Stimulated activated CD8-positive, alpha-beta memory T cell treated with anti-CD3 and anti-CD28 coated beads, Interleukin-15, amount 100 ng/mL, for 24 hours (primary cell): ENCODE data around the gene CFAP61.

ENCODE experiments used
- DNase-seq: peaks from one replicate; pipeline ENCODE4 v3.0.0-alpha.2; 2020; ENCODE audit warnings: low read depth

Gene CFAP61

DNA sequence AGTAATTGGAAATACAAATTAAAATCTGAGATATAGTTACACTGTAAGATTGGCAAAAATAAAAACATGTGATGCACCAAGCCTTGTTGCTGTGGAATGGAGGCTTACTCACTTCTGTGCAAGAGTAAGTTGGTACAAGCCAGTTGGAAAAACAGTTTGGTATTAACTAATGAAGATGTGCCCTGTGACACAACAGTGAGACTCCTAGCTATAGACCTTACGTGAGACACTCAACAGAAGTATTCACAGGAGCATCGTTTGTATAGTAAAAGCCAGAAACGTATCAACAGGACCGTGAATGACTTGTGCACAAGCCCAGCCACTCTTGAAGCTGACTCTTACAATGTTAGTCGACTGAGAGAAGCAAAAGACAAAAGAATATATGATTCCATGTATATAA is 20.5 kb upstream of the CFAP61 start:
- no peak for DNase-seq

DNA sequence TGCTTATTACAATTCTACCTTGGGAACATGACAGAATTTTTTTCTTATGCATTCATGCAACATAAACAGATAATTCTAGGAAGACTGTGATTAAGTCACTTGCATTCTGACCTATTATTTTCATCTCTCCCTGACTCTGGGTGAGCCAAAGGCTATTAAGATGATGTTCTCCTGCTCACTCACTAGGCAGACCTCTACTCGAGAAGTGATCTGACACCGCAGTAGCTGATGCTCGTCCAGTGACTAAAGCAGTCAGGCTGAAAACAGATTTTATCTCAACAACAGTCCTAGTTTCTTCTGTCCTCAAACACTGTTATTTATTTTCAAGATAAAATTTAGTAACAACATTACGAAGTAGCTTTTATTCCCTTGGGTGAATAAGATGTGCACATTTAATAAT is 17.8 kb upstream of the CFAP61 start:
- no peak for DNase-seq

DNA sequence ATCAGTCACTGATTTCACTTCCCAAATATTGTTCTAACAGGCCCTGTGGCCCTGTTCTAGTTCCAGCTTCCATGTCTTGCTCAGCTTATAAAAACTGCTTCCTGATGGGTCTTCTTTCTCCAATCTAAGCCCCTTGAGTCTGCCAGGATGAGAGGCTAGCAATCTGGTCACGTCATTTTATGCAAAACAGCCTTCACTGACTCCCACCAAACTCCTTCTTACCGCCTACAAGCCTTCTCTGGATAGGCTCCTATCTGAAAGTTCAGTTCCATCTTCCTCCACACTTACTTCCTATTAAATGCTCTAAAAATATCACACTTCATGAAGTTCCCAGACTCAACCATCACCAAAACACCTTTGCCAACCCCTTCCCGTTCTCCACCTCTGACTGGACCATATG is 15.6 kb upstream of the CFAP61 start:
- no peak for DNase-seq

DNA sequence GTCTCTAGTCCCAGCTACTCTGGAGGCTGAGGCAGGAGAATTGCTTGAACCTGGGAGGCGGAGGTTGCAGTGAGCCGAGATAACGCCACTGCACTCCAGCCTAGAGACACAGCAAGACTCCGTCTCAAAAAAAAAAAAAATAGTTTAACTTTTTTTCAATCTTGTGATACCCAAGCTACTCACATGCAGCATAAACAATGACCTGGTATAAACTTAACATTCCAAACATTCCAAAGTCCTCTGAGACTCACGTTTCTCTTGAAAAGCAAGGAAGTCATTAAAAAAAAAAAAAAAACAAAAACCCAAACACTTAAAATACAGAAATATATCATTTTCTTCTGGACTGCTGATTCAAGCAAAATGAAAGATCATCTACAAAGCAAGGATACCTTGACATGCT is 14.4 kb upstream of the CFAP61 start:
- DNase-seq: no peak

DNA sequence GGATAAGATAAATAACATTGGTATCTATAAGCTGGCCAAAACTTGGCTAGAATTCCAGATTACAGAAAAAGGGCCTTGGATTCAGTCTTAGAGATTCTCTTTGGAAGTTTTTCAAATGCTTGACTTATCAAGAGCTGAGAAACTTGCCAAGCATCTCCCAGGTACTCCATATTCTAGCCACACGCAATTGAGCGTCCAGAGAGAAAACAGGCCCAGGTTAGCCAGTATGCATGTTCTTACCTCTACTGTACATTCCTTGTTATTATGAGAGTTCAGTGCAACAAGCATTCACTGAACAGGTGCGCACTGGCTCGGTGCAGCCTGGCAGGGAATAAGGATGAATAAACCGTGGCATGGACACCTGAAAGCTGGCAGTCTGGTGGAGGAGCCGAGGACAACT is 13.7 kb upstream of the CFAP61 start:
- DNase-seq: no peak

DNA sequence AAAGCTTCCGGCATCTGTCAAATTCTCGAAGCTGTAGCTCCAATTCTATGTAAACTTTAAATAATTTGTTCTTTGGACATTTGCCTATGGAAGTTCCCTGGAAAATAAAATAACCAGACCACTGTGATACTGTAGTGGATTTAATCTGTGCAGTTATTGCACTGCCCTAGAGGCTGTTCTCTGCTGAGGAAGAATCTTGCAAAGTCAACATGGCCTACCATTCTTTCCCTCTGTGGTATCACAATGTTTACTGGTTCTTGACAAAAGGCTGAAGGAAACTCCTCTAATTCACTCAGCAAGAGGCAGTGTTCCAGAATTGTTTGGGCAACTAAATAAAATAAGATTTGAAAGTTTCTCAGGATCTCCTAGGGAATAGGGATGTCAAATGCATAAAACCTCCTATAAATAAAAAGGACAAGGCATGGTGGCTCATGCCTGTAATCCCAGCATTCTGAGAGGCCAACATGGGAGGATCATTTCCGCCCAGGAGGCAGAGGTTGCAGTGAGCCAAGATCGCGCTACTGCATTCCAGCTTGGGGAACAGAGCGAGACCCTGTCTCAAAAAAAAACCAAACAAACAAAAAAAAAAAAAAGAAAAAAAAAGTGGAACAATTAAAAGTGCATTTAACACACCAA is 12.5 kb upstream of the CFAP61 start:
- no peak for DNase-seq

DNA sequence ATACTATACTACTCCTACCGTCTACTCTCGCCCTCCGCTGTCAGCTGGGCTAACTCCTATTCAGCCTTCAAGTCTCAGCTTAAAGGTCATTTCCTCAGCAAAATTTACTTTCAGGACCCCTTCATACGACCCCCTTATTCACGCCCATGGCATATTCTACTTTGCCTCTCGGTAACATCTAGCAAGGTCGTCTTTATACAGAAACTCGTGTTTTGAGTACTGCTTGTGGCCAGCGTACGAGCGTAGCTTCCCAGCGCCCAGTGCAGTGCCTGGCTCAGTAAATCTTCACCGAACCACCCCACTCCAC is 612 bp upstream of the CFAP61 start:
- no peak for DNase-seq

DNA sequence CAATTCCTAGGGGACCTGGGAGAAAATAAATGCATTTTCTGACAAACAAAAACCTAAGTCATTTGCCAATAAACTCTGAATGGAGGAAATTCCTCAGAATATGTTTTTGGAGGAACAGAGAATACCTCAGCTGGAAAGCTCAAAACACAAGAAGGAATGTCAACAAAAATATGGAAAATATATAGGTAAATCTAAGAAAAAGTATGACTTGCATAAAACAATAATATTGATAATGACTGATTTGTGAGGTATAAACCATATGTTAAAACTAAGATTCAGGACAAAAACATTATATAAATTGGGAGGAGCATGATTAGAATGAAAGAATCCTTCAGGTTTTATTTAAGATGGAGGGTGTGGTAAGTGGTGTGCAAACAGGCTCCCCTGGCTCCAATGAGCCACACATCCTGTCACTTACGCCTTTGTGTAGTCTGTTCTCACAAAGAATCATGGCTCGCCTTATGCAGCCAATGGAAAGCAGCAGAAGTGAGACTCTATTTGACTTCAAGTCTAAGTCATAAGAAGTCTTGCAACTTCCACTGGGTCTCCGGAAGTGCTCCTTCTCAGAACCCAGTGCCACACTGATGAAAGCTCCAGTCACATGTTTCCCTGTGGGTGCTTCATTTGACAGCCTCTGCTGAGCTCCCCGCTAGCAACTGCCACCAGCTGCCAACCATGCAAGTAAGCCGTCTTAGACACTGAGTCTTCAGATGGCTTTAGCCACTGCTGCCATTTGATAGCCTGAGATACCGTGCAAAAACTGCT is 8.1 kb downstream of the CFAP61 start:
- DNase-seq: no peak

DNA sequence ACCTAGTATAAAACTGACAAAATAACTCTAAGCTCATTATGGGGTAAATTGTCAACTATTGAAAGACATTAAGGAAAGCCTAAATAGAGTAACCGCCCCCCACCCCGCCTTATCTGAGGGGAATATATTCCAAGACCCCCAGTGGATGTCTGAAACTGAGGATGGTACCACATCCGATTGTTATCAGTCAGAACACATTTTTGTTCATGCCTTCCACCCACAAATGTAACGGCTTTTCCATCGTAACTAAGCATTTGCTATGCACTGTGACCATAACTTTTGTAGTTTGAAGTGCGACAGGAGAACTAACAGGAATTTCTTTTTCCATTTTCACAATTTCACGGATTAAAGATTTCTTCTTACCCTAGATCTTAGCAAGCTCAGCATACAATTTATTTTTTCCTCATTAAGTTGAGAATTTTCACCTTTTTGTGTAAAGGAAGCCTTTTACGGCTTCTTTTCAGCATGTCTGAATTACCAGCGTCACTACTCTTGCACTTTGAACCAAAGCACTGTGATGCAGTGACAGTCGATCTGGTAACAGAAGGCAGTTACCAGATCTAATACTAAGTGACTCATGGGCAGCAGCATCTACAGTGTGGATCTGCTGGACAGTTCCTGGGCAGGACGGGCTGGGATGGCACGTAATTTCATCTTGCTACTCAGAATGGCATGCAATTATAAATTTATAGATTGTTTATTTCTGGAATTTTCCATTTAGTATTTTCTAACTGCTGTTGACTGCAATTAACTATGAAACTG is 11.8 kb downstream of the CFAP61 start:
- no peak for DNase-seq

DNA sequence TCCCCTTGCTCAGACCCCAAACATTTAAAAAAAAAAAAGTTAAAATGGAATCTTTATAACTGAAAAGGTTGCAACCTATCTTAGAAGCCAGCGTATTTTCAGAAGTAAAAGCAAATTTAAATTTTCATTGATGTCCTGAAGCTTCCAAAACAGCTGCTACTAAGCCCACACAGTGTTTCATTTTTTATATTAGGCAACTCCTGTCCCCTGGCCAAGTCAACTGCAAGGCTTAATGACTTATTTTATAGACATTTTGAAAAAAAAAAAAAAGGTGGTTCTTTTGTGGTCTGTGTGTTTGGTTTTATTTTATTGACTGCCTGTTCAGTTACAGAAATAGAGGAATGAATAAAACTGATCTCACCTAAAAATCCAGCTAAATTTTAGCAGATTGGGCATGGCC is 13.0 kb downstream of the CFAP61 start:
- DNase-seq: no peak

DNA sequence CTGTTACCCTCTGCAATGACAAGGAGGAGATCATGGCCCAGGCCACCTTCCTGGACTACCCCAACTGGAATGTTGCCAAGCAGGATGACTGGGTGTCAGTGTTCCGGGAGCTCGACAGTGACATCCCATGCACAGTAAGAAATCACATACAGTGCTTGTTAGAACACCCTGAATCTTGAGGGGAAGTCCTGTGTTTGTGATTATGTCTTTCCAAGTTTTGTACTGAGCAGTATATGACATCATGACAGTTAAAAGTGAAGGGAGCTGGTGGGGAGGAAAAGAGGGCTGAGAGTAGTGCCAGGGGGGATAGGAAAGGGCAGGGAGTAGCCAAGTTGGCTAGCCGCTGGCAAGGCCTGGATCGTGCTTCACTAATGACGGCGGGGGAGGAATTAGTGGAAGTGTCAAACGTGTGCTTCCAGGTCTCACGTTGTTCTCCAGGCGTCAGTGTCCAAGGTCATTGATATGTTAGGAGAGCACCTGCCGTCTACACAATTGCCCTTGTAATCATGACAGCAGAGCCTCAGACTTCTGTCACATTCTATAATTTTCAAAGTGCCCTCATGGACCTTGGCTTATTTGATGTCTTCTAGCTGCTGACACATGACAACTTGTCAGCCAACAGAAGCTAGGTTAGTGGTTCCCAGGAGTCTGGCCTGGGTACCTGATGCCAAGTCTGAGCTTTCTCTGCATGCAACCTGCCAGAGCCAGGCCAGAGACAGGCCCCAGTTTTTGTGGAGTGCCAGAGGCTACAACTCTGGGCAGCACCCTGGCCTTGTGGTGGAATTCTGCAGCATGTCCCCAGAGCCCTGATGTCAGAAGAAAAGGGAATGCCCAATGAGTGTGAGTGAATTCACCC is 18.8 kb downstream of the CFAP61 start:
- no peak for DNase-seq

DNA sequence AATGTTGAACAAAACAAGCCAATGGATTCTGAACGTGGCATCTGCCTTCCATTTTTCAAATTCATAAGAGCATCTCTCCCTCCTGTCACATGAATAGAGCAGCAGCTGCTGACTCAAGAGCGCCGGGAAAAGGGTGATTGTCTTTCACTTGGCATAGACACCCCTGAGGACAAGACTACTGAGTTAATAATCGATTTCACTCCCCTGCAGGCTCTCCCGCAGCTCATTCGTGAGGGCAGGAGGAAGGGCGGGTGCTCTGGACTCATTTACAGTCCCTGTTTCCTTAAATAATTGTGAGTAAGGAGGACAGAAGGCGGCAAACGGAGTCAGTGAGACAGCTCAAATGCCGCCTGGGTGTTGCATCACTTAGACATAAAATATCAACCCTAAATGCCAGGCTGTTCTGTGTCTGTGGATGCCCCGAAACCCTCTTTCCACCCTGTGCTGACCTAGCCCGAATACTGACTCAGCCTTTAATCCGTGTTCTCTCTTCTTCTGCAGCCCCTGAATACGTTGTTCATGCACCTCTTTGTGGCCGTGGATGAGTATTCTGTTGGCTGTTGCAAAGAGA is 21.6 kb downstream of the CFAP61 start:
- no peak for DNase-seq

DNA sequence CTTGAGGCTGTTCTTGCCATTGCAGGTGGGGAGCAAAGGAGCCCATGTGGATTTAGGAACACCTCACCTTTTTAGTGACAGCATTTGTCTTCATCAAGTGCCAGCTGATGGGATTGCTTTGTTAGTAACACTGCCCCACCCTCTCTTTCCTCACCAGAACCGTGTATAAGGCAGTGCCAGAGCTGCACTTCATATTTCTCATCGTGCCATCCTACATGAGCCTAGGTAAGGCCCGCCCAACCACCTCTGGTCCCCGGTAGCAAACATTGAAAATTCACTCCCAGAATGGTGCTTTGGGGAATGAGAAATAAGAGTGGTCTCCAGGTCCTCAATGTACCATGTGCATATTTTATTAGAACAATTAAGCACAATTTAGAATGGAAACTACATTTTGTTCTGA is 22.7 kb downstream of the CFAP61 start:
- DNase-seq: no peak

DNA sequence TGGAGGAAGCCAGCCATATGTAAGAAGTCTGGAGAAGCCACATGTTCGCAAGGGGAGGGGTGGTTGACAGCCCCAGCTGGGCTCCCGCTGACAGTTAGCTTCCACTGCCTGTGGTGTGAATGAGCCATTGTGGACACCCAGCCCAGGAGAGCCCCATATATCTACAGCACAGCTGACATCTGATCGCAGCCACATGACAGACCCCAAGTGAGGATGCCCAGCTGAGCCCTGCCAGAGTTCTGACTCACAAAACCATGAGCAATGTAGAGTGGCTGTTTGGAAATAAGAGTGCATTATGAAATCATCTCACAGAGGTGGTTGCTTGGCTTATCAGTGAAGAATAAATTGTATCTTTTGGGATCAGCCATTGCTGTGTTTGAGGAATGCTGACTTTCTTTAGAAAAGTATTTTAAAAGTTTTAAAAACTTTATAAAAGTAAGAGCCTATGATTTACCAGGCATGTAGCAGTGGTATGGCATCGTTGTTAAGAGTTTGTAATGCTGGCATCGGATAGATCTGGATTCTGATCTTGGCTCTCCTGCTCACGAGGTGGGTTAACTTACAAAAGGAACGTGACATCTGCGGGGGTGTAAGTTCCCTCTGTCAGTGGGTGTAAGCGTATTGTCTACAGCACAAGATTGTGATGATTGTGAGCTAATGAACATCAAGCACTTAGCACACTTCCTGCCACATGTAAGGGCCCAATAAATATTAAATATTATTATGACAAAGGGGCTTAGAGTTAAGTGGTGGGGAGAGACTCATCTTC is 24.1 kb downstream of the CFAP61 start:
- no peak for DNase-seq

DNA sequence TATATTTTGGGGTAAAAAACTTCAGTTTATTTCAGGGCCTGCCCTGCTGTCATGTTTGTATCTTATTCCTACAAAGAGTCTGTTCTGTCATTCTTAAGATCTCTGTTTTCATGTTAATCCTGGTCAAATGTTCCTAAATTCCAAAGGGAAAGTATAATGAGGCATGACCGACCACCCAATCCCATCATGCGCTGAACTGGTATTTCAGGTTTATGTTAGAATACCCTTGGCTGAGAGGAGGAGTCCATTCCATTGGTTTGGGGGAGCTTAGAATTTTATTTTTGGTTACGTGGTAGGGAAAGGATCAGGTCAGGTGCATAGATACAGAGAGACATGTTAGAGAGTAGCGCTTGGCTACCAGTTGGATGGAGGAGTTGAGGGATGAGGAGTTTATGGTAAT is 25.7 kb downstream of the CFAP61 start:
- DNase-seq: no peak

DNA sequence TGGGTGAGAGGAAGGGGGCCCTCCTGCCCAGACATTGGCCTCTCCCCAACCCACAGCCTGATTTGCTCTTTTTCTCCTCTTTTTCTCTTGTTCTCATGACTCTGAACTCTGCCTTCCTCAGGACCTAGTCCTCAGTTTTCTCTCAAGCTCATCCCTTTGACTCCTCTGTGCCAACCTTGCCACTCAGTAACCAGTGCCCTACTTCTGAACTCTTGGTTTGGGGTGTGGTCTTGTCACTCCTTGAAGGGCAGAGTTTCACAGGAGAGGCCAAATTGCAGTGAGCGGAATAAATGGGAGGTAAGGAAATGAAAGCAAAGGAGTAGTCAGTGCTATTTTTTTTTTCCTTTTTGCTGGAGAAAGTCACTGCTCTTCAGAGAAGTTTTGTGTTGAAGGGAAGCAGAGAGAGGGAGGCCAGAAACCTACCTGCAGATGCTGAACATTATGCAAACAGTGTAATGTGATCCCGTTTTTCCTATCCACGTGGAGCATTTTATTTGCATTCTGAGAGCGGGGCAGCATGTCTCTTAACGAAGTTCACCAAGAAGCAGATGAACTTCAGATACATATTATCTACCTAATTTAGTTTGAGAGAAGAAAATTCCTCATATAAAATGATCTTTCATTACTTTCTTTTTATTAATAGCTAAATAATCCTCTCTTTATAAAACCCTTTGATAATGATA is 26.9 kb downstream of the CFAP61 start:
- DNase-seq: no peak

DNA sequence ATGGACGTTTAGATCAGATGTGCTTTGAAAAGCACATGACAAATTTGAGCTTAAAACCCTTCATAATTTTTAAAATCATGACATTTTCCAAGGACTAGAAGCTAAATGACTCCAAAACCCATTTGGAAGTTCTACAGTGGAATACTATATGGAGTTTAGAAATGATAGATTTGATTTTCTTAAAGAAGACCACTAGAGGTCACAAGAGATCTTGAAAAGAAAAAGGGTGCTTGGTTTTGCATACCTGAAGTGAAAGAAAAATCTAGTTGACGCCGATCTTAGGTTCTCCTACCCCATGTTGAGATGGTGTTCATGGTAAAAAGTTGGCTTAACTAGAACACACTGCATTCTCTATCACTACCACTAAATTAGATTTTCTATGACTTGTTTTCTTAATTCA is 31.5 kb downstream of the CFAP61 start:
- no peak for DNase-seq

DNA sequence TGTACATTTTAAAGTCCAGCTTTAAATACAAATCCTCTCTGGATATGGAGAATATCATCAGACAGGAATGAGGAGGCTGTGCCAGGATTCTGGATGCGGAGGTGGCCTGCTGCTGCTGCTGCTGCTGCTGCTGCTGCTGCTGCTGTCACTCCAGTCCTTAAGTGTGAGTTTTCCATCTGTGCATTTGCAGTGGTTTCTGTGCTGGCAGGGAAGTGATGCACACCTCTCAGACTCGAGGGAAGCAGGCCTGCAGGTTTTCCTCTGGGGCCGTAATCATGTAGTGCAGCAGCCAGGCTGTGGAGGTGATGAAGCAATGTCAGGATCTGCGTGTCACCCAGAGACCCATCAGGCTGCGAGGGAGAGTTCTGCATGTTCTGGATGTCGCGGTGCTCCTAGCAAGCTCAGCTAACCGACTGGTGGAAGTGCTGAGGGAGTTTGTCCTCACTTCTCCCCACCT is 32.0 kb downstream of the CFAP61 start:
- DNase-seq: no peak

DNA sequence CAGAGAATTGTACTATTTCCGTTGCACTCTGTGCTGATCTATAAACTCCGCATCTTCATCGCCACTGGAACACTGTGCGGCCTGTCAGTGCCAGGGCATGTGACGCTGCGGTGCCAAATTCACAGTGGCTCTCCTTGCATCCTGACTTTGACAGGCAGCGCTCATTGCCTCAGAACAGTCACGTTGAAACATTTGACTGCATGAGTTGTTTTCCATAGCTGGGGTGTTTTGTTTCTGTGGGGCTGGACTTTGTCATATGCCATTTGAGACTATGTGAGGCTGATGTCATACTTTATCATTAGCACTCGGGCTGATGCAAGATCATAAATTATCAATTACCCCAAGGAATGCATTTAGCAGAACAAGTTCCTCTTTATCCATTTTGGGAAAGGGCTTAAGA is 32.7 kb downstream of the CFAP61 start:
- DNase-seq: no peak

DNA sequence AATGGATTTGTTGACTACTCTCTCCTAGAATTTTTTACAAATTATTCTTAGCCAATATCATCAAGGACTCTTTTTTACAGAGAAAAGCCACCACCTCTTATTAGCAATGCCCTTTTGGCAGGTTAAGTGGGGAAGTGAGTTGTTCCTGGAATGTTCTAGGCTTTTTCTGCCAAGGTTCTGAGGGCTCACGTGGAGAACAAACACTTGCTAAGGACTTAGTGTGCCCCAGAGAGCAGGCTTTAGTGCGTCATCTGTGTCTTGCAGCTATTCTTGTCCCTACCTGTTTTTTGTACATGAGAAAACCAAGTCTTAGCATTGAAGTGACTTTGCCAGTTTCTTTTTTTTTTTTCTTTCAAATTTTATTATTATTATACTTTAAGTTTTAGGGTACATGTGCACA is 33.5 kb downstream of the CFAP61 start:
- no peak for DNase-seq

DNA sequence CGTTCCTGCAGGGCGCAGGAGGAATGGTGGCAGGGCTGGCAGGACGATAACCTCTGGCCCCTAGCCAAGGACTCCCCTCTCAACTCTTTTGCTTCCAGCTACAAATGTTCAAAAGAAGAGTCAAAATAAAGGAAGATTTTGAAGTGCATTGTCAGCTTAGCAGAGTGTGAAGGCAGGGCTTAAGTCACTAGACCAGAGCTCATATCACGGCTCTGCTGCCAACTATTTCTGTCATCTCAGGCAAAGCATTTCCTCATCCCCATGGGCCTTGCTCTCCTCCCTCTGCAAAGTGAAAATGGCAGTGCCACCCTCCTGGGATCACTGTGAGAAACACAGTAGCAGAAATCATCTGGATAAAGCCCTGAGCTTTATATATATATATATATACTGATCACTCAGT is 36.7 kb downstream of the CFAP61 start:
- no peak for DNase-seq
